Measurements from ENCODE around the gene PLCXD1.
"Not testable (repeated sequence)": the region's sequence is repeated elsewhere in the genome, so short reads cannot be mapped to it uniquely, and the experiment has no call there.

PLCXD1 gene

GRCh38 chrX:281166-281999 lies at the start of gene PLCXD1:
PLCXD1 (plus strand) TSS chrX:281381; CDS start chrX:284188, 2,807 bp downstream.
- no peak for DNase-seq

GRCh38 chrX:231637-232277 lies 49.4 kb upstream of the PLCXD1 start:
- DNase-seq: not testable (repeated sequence)

- DNase-seq: not testable (repeated sequence)
Observed at GRCh38 chrX:232278-232655, 48.9 kb upstream of the PLCXD1 start.

GRCh38 chrX:236201-236600 lies 45.0 kb upstream of the PLCXD1 start:
- not testable (repeated sequence) for DNase-seq

GRCh38 chrX:250965-251364 lies 30.2 kb upstream of the PLCXD1 start:
- no peak for DNase-seq

GRCh38 chrX:251396-252243 lies 29.6 kb upstream of the PLCXD1 start:
- DNase-seq: peak in 1 of 3 donors; percentile 13

GRCh38 chrX:252244-252956 lies 28.8 kb upstream of the PLCXD1 start:
- DNase-seq: peak in 1 of 3 donors; percentile 9

GRCh38 chrX:252957-253291 lies 28.3 kb upstream of the PLCXD1 start:
- no peak for DNase-seq

GRCh38 chrX:253451-254297 lies 27.5 kb upstream of the PLCXD1 start:
- DNase-seq: no peak

GRCh38 chrX:254630-255215 lies 26.5 kb upstream of the PLCXD1 start:
- no peak for DNase-seq

- no peak for DNase-seq
Observed at GRCh38 chrX:255923-256331, 25.3 kb upstream of the PLCXD1 start.

- DNase-seq: not testable (repeated sequence)
Observed at GRCh38 chrX:257054-257453, 24.1 kb upstream of the PLCXD1 start.

- no peak for DNase-seq
Observed at GRCh38 chrX:257681-258289, 23.4 kb upstream of the PLCXD1 start.

GRCh38 chrX:258291-259040 lies 22.7 kb upstream of the PLCXD1 start:
- no peak for DNase-seq

GRCh38 chrX:259692-260355 lies 21.4 kb upstream of the PLCXD1 start:
- no peak for DNase-seq

- DNase-seq: peak in 1 of 3 donors; percentile 27
Observed at GRCh38 chrX:261167-261918, 19.8 kb upstream of the PLCXD1 start.

- no peak for DNase-seq
Observed at GRCh38 chrX:261919-262352, 19.2 kb upstream of the PLCXD1 start.

GRCh38 chrX:262381-262909 lies 18.7 kb upstream of the PLCXD1 start:
- no peak for DNase-seq
